ENCODE data around the gene DHH. TPM values are rescaled to one million over a fixed set of nuclear protein-coding genes. Genes with fewer than 3 reads are reported as not detected.

DHH gene
- total and polyA plus RNA-seq, 9 of the 15 experiments (the other 6 are each of a cell fraction or from before 2014, with no cell fraction given): 0.07 to 2.6 (median 0.54) TPM

- no peak for TF ChIP-seq PREB (CRISPR knock-in tag; IDR thresholded peaks at IDR 0.05)
- TF ChIP-seq JUNB (CRISPR knock-in tag; conservative IDR thresholded peaks at IDR 0.05): no peak
- no peak for TF ChIP-seq SRSF3 (IDR thresholded peaks at IDR 0.05; ENCODE audit: insufficient read depth, low read length)
- no peak for TF ChIP-seq TAF7 (tag; IDR thresholded peaks at IDR 0.05)
- TF ChIP-seq SOX6 (IDR thresholded peaks at IDR 0.05): no peak
Measured at GRCh38 chr12:49109641-49110463, 15.3 kb upstream of the DHH start (continued).

- H3K9ac ChIP-seq (ENCODE audit: insufficient read depth in 1 of 2, low read depth in 2 of 2, low read length in 2 of 2): peak overlapping the region; percentile 82 to 94; a peak in 3 of 4 replicates
- peaks cover 40% of the 10 kb centered on the region for H3K79me2 ChIP-seq (ENCODE audit: control insufficient read depth, insufficient read depth, low read length)
- peak overlapping the region; percentile 84 for H3K27ac ChIP-seq (ENCODE audit: extremely low read depth, low read depth, low read length)
- H3K4me2 ChIP-seq (ENCODE audit: insufficient read depth, low read length): peak overlapping the region; percentile 82
- DNase-seq (ENCODE audit: extremely low read depth in 1 of 4, low spot score in 3 of 4): peak in 2 of 4 experiments; percentile 63 to 84
- H3K9me1 ChIP-seq (ENCODE audit: control insufficient read depth, insufficient read depth, low read length): peaks cover 4% of the 10 kb centered on the region
- H3K9me3 ChIP-seq (replicated peaks; ENCODE audit: control insufficient read depth, insufficient read depth, low read depth, low read length): peaks cover 4% of the 10 kb centered on the region
- H2AFZ ChIP-seq (ENCODE audit: low read depth, low read length): peak overlapping the region; percentile 25; the same call in 1 of the 2 replicates
- ATAC-seq: peak; percentile 59
- H3K36me3 ChIP-seq (ENCODE audit: control insufficient read depth, insufficient read depth, low read length): peaks cover 37% of the 10 kb centered on the region; the same call in 2 of the 3 replicates
- H4K20me1 ChIP-seq (replicated peaks; ENCODE audit: control insufficient read depth, insufficient read depth, low read length): no peaks in the 10 kb centered on the region; the same call in 1 of the 2 replicates
- ChIA-PET POLR2A (interaction anchor here (0.6 to 10.9 kb wide), 10 partner anchors 9 to 158 kb away, joined by 3 to 112 read pairs (median 14); partner anchors contain the start of genes DHH, RHEBL1 and TUBA1B), CTCF (ENCODE audit: low intra/inter-chr PET ratio) (no interaction called here)
- BruUV-seq (replicated peaks): no TSS peak
- intact Hi-C loops (cut with micrococcal nuclease) (no loop called here), in situ Hi-C loops (cut with MboI) (no loop called here)
- FAIRE-seq: peak; percentile 98
- H3K4me1 ChIP-seq (replicated peaks in 1 of 2; ENCODE audit: control insufficient read depth in 2 of 2, insufficient read depth in 2 of 2, low read length in 2 of 2): peaks cover 15 to 26% of the 10 kb centered on the region in 2 experiments; a peak in 4 of 5 replicates
- no peaks in the 10 kb centered on the region for H3K27me3 ChIP-seq (ENCODE audit: control insufficient read depth in 2 of 2, insufficient read depth in 2 of 2, low read length in 2 of 2)
- H3K4me3 ChIP-seq: peak overlapping the region; percentile 81
- WGBS (ENCODE audit: insufficient coverage, low coverage, missing lambda C conversion rate): 0% methylated on average over 4 of the region's 4 CpGs
- TF ChIP-seq POLR2AphosphoS5 (IDR thresholded peaks at IDR 0.05; ENCODE audit: control insufficient read depth, insufficient read depth, low read depth, low read length) (no peak), CREB3L1 (IDR thresholded peaks at IDR 0.05; ENCODE audit: borderline replicate concordance, low read depth) (peak; percentile 24; the same call in 1 of the 2 replicates), LCOR (CRISPR knock-in tag; IDR thresholded peaks at IDR 0.05) (no peak), CBFA2T2 (conservative IDR thresholded peaks at IDR 0.05) (0 out of 2 replicates have a peak, but pooled peaks have one; percentile 5), RBM22 (IDR thresholded peaks at IDR 0.05; ENCODE audit: low read depth, low read length, poor library complexity, severe bottlenecking) (no peak), CEBPB (tag; IDR thresholded peaks at IDR 0.05) (peak; percentile 99), TOE1 (IDR thresholded peaks at IDR 0.05; ENCODE audit: borderline replicate concordance) (no peak), TOE1 (CRISPR knock-in tag; IDR thresholded peaks at IDR 0.05; ENCODE audit: borderline replicate concordance, low read depth) (peak; percentile 84; the same call in 1 of the 2 replicates), ZNF354B (CRISPR knock-in tag; IDR thresholded peaks at IDR 0.05) (no peak), HDAC2 (IDR thresholded peaks at IDR 0.05) (0 out of 2 replicates have a peak, but pooled peaks have one; percentile 39), TEAD1 (CRISPR knock-in tag; IDR thresholded peaks at IDR 0.05) (peak in 1 of 2 experiments; percentile 30; a peak in 1 of 4 replicates)
- TF ChIP-seq, protein P1, sequence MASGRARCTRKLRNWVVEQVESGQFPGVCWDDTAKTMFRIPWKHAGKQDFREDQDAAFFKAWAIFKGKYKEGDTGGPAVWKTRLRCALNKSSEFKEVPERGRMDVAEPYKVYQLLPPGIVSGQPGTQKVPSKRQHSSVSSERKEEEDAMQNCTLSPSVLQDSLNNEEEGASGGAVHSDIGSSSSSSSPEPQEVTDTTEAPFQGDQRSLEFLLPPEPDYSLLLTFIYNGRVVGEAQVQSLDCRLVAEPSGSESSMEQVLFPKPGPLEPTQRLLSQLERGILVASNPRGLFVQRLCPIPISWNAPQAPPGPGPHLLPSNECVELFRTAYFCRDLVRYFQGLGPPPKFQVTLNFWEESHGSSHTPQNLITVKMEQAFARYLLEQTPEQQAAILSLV (tag; IDR thresholded peaks at IDR 0.05): peak; percentile 54; the same call in 1 of the 2 replicates
Measured at GRCh38 chr12:49108958-49109404, 14.4 kb upstream of the DHH start.
